Measurements from ENCODE around the gene BCS1L. TPM values are rescaled to one million over a fixed set of nuclear protein-coding genes. Genes with fewer than 3 reads are reported as not detected.

The BCS1L gene
- total RNA-seq, 1 experiment from 2014 or later = 39.1 TPM

GRCh38 chr2:218658671-218659257 lies 719 bp upstream of the BCS1L start:
- Mint-ChIP-seq H3K27me3 (ENCODE audit: low read depth) (no peaks in the 10 kb centered on the region), H3K9me3 (no peaks in the 10 kb centered on the region), H3K4me1 (peaks cover 11 to 12% of the 10 kb centered on the region in 2 experiments), H3K27ac (peak overlapping the region; percentile 91 to 95 (median 93); a peak in 5 of 7 replicates), H3K4me3 (peak overlapping the region; percentile 91 to 97), H3K36me3 (ENCODE audit: insufficient read depth in 1 of 3, low read depth in 3 of 3) (peaks cover 22 to 58% (median 52%) of the 10 kb centered on the region in 3 experiments; a peak in 6 of 7 replicates)
- Histone ChIP-seq H3T11ph (ENCODE audit: low read length) (no peak overlapping the region), H3K27ac (ENCODE audit: insufficient read length, low read depth, low read length) (no peak overlapping the region), H2BK5ac (ENCODE audit: insufficient read length, low read length) (no peak overlapping the region), H3K56ac (ENCODE audit: insufficient read length, low read depth, low read length) (no peak overlapping the region), H4K20me1 (ENCODE audit: control insufficient read depth, insufficient read depth, insufficient read length) (no peaks in the 10 kb centered on the region), H4K91ac (ENCODE audit: insufficient read length, low read depth, low read length) (no peak overlapping the region), H2AK5ac (ENCODE audit: insufficient read length, low read length) (no peak overlapping the region), H2AFZ (ENCODE audit: low read length) (no peak overlapping the region), H3K79me1 (ENCODE audit: insufficient read depth, low read depth, low read length, poor library complexity, severe bottlenecking) (no peaks in the 10 kb centered on the region), H2BK120ac (ENCODE audit: low read depth, low read length, poor library complexity, severe bottlenecking) (no peak overlapping the region), H3K9ac (ENCODE audit: extremely low read depth, insufficient read length, low read length) (peak overlapping the region; percentile 78), H3K27me3 (ENCODE audit: insufficient read depth, low read length) (no peaks in the 10 kb centered on the region), H3K9me3 (ENCODE audit: control insufficient read depth, low read depth, low read length) (no peaks in the 10 kb centered on the region), H3K4me2 (ENCODE audit: insufficient read depth, insufficient read length, low read length) (peak overlapping the region; percentile 99), H3K23me2 (ENCODE audit: insufficient read length, low read depth, low read length, poor library complexity, severe bottlenecking) (peaks cover 11% of the 10 kb centered on the region), H3K18ac (ENCODE audit: insufficient read length, low read depth, low read length) (peak overlapping the region; percentile 58), H2BK15ac (ENCODE audit: low read depth, low read length) (no peak overlapping the region), H2BK20ac (ENCODE audit: low read depth, low read length, poor library complexity, severe bottlenecking) (no peak overlapping the region), H4K8ac (replicated peaks; ENCODE audit: insufficient read length, low read depth, low read length) (no peak overlapping the region), H3K23ac (ENCODE audit: insufficient read length, low read depth, low read length) (no peak overlapping the region), H3K4ac (ENCODE audit: low read depth, low read length) (no peak overlapping the region), H4K5ac (ENCODE audit: insufficient read length, low read depth, low read length) (no peak overlapping the region), H3K79me2 (ENCODE audit: insufficient read depth, low read length) (no peaks in the 10 kb centered on the region), H2BK12ac (ENCODE audit: insufficient read length, low read depth, low read length) (no peak overlapping the region), H3K4me1 (ENCODE audit: insufficient read depth, low read length) (peaks cover 2% of the 10 kb centered on the region; the same call in 1 of the 2 replicates), H3K14ac (ENCODE audit: insufficient read depth, low read length) (peak overlapping the region; percentile 54; the same call in 1 of the 2 replicates)
- peak; percentile 67 for TF ChIP-seq CTCF (conservative IDR thresholded peaks at IDR 0.05)
- no CpG with 5 or more reads among the region's 27 CpGs for WGBS (ENCODE audit: extremely low coverage, insufficient read length, low lambda C conversion rate)
- DNase-seq = peak; percentile 75
